ENCODE results near the gene SMIM34.
"Not testable (repeated sequence)": the region's sequence is repeated elsewhere in the genome, so short reads cannot be mapped to it uniquely, and the experiment has no call there.

Gene SMIM34

GRCh38 chr21:34423805-34424204 is at the start of gene SMIM34:
SMIM34 (minus strand) TSS chr21:34423951; CDS start chr21:34423839, 112 bp downstream.
- DNase-seq (ENCODE audit: low read depth in 2 of 2) = not testable (repeated sequence)

GRCh38 chr21:34467333-34467732 is 43.6 kb upstream of the SMIM34 start:
- not testable (repeated sequence) for DNase-seq (ENCODE audit: low read depth in 2 of 2)

GRCh38 chr21:34459426-34459825 is 35.7 kb upstream of the SMIM34 start:
- not testable (repeated sequence) for DNase-seq (ENCODE audit: low read depth in 2 of 2)

- not testable (repeated sequence) for DNase-seq (ENCODE audit: low read depth in 2 of 2)
These were observed 34.5 kb upstream of the SMIM34 start for GRCh38 chr21:34458266-34458665.

GRCh38 chr21:34456180-34456579 is 32.4 kb upstream of the SMIM34 start:
- not testable (repeated sequence) for DNase-seq (ENCODE audit: low read depth in 2 of 2)

GRCh38 chr21:34455628-34456027 is 31.9 kb upstream of the SMIM34 start:
- not testable (repeated sequence) for DNase-seq (ENCODE audit: low read depth in 2 of 2)

- not testable (repeated sequence) for DNase-seq (ENCODE audit: low read depth in 2 of 2)
These were observed 23.3 kb upstream of the SMIM34 start for GRCh38 chr21:34447018-34447417.

- DNase-seq (ENCODE audit: low read depth in 2 of 2) = not testable (repeated sequence)
These were observed 19.7 kb upstream of the SMIM34 start for GRCh38 chr21:34443486-34443885.

GRCh38 chr21:34429710-34430109 is 6.0 kb upstream of the SMIM34 start:
- DNase-seq (ENCODE audit: low read depth in 2 of 2) = not testable (repeated sequence)

- DNase-seq (ENCODE audit: low read depth in 2 of 2) = not testable (repeated sequence)
These were observed 4.7 kb upstream of the SMIM34 start for GRCh38 chr21:34428441-34428840.

GRCh38 chr21:34427339-34427738 is 3.6 kb upstream of the SMIM34 start:
- not testable (repeated sequence) for DNase-seq (ENCODE audit: low read depth in 2 of 2)

- DNase-seq (ENCODE audit: low read depth in 2 of 2) = not testable (repeated sequence)
These were observed 6.2 kb downstream of the SMIM34 start for GRCh38 chr21:34417448-34418077.

GRCh38 chr21:34407294-34407693 is 16.5 kb downstream of the SMIM34 start:
- not testable (repeated sequence) for DNase-seq (ENCODE audit: low read depth in 2 of 2)

- not testable (repeated sequence) for DNase-seq (ENCODE audit: low read depth in 2 of 2)
These were observed 17.1 kb downstream of the SMIM34 start for GRCh38 chr21:34406676-34407075.

- not testable (repeated sequence) for DNase-seq (ENCODE audit: low read depth in 2 of 2)
These were observed 17.6 kb downstream of the SMIM34 start for GRCh38 chr21:34406102-34406501.

- not testable (repeated sequence) for DNase-seq (ENCODE audit: low read depth in 2 of 2)
These were observed 18.1 kb downstream of the SMIM34 start for GRCh38 chr21:34405686-34406085.

GRCh38 chr21:34404742-34405141 is 19.0 kb downstream of the SMIM34 start:
- not testable (repeated sequence) for DNase-seq (ENCODE audit: low read depth in 2 of 2)

GRCh38 chr21:34400522-34400921 is 23.2 kb downstream of the SMIM34 start:
- DNase-seq (ENCODE audit: low read depth in 2 of 2) = not testable (repeated sequence)

- not testable (repeated sequence) for DNase-seq (ENCODE audit: low read depth in 2 of 2)
These were observed 39.9 kb downstream of the SMIM34 start for GRCh38 chr21:34383724-34384415.

GRCh38 chr21:34383138-34383537 is 40.6 kb downstream of the SMIM34 start:
- DNase-seq (ENCODE audit: low read depth in 2 of 2) = not testable (repeated sequence)

GRCh38 chr21:34375619-34375972 is 48.2 kb downstream of the SMIM34 start:
- not testable (repeated sequence) for DNase-seq (ENCODE audit: low read depth in 2 of 2)

- DNase-seq (ENCODE audit: low read depth in 2 of 2) = not testable (repeated sequence)
These were observed 48.7 kb downstream of the SMIM34 start, which contains the start of gene SMIM11 for GRCh38 chr21:34374940-34375618. SMIM11 (plus strand) TSS chr21:34375507; CDS start chr21:34379505, 3,998 bp downstream.
